Measurements from ENCODE around the gene CDC42BPB. TPM values are rescaled to one million over a fixed set of nuclear protein-coding genes. Genes with fewer than 3 reads are reported as not detected.
A peak's percentile ranks its signal among the peaks of the same experiment; 100 is the strongest.

Gene CDC42BPB
- total and polyA plus RNA-seq, 2 of the 13 experiments (the other 11 are each of a cell fraction or from before 2014, with no cell fraction given), result 19.7 to 32.3 TPM

- TF ChIP-seq GLMP (CRISPR knock-in tag; IDR thresholded peaks at IDR 0.05; ENCODE audit: borderline replicate concordance), result no peak
- TF ChIP-seq SOX13 (IDR thresholded peaks at IDR 0.05), result 0 out of 2 replicates have a peak, but pooled peaks have one; percentile 31
- 0 out of 4 replicates have a peak, but pooled peaks of 1 of the 2 experiments have one; percentile 45 for TF ChIP-seq SOX13 (CRISPR knock-in tag; conservative IDR thresholded peaks at IDR 0.05 in 1 of 2, IDR thresholded peaks at IDR 0.05 in 1 of 2)
- peak; percentile 73; the same call in 1 of the 2 replicates for TF ChIP-seq MAZ (IDR thresholded peaks at IDR 0.05; ENCODE audit: borderline replicate concordance, low read depth, low read length)
- TF ChIP-seq MAZ (CRISPR knock-in tag; IDR thresholded peaks at IDR 0.05; ENCODE audit: low read depth), result peak; percentile 98
- peak; percentile 93; the same call in 1 of the 2 replicates for TF ChIP-seq ZNF670 (CRISPR knock-in tag; IDR thresholded peaks at IDR 0.05; ENCODE audit: borderline replicate concordance)
- TF ChIP-seq KAT7 (CRISPR knock-in tag; IDR thresholded peaks at IDR 0.05; ENCODE audit: borderline replicate concordance), result peak; percentile 86; the same call in 1 of the 2 replicates
- TF ChIP-seq MAFG (CRISPR knock-in tag; IDR thresholded peaks at IDR 0.05), result no peak
- peak; percentile 93 for TF ChIP-seq TAF1 (CRISPR knock-in tag; IDR thresholded peaks at IDR 0.05)
- TF ChIP-seq ZNF639 (CRISPR knock-in tag; conservative IDR thresholded peaks at IDR 0.05), result peak; percentile 70
- no peak for TF ChIP-seq ZNF652 (CRISPR knock-in tag; IDR thresholded peaks at IDR 0.05; ENCODE audit: borderline replicate concordance, low read depth)
- TF ChIP-seq ZSCAN20 (CRISPR knock-in tag; IDR thresholded peaks at IDR 0.05; ENCODE audit: borderline replicate concordance), result no peak; the same call in 1 of the 2 replicates
- TF ChIP-seq ZNF451 (CRISPR knock-in tag; IDR thresholded peaks at IDR 0.05), result peak; percentile 78
- TF ChIP-seq MXD1 (CRISPR knock-in tag; IDR thresholded peaks at IDR 0.05), result peak; percentile 82
- no peak for TF ChIP-seq NPAS2 (CRISPR knock-in tag; IDR thresholded peaks at IDR 0.05; ENCODE audit: borderline replicate concordance)
- 0 out of 2 replicates have a peak, but pooled peaks have one; percentile 32 for TF ChIP-seq ZNF784 (CRISPR knock-in tag; IDR thresholded peaks at IDR 0.05; ENCODE audit: borderline replicate concordance)
- TF ChIP-seq SCMH1 (CRISPR knock-in tag; IDR thresholded peaks at IDR 0.05; ENCODE audit: borderline replicate concordance), result no peak
- TF ChIP-seq NFAT5 (CRISPR knock-in tag; IDR thresholded peaks at IDR 0.05), result no peak
These were observed 134.7 kb downstream of the CDC42BPB start, which contains the start of gene AMN (continued) for GRCh38 chr14:102922490-102923200.
